DMS153 treated with DMSO at 0.1 percent for 48 hours (cell line): ENCODE measurements around the gene INPP4A.

Experiments
- DNase-seq: peaks from one replicate; lab custom pipeline; 2025; ENCODE audit not compliant: unreplicated experiment; lab: John Stamatoyannopoulos, UW

Gene INPP4A

DNA sequence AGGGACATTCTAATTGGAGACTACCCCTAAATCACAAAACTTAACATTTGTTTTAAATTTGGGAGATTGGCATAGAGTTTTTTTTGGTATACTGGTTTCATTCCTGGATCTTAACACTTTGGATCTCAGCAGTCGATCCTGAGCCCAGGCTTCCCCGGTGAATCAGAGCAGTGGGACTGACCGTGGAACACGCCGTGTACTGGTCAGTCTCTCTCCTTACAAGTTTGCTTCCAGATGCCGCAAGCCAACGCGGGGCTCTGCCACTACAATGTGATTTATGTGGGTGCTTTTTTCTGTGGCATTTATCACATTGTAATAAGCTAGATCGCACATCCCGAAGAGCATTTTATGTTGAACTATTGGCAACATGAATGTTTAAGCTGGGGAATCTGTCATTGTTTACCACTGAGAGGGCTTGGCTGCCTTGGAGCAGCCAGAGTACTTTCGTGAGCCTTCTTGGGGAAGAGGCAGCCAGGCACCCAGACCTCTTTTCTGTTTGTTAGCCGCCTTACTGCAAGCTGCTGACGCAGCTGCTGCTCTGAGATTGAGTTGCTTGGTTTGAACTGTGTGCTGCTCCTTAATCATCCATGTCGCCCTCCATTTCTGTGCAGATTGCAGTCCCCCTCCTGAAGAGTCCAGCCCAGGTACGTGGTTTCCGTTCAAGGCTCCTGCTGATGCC lies 114.3 kb downstream of the INPP4A start:
- no peak for DNase-seq

DNA sequence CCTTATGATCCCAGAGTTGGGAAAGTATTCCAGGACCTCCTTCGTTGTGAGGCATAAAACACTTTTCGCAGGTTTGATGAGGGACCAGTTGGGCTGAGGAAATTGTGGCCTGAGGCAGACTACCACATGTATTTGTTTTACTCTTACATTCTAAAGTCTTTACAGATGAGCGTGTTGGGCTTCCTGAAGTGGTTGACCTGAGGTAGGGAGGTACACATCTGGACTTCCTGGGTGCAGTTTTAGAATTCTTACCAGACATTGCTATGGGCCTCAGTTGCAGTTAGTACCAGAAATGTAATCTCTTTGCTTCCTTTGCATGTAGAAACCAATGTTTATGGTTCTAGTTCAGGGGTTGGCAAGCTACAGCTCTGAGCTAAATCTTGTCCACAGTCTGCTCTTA lies 114.9 kb downstream of the INPP4A start:
- DNase-seq, result no peak

DNA sequence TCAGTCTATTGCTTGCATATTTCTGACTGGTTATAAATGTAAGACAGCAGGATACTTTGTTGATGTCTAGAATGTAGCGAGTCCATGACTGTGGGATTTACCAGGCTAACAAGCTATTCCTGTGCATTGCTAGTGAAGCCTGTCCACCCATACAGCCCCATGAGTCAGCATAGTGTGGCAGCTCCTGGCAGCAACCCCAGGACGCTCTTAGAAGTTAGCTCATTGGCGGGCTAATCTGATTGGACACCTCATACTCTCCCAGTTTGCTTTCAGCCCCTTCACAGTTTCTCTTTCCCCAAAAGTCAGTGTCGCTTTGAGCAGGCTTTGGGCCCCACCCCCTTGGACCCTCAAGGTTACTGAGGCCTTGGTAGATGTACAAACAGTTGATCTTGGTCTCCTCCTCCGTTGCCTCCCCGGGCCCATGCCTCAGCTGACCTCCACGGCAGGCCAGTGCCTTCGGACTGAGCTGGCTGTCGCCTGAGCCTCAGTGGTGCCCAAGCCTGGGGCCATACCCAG lies 115.7 kb downstream of the INPP4A start:
- no peak for DNase-seq

DNA sequence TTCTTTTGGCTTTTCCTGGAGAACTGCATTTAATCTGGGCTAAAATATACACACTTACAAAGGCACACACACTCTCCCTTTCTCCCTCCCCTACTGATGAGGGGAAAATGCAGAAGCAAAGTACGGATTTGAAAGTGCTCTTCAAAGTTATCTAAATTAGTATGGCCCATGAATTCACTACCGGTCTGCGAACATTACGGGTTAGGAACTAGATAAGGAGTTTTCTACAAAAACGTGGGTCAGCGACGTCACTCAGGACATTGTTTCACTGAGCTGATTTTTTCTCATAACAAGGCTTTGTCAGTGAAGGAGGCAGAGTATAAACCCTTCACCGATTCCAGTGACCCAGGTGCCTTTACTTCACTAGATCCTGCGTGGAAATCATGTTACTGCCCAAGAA lies 116.4 kb downstream of the INPP4A start:
- no peak for DNase-seq

DNA sequence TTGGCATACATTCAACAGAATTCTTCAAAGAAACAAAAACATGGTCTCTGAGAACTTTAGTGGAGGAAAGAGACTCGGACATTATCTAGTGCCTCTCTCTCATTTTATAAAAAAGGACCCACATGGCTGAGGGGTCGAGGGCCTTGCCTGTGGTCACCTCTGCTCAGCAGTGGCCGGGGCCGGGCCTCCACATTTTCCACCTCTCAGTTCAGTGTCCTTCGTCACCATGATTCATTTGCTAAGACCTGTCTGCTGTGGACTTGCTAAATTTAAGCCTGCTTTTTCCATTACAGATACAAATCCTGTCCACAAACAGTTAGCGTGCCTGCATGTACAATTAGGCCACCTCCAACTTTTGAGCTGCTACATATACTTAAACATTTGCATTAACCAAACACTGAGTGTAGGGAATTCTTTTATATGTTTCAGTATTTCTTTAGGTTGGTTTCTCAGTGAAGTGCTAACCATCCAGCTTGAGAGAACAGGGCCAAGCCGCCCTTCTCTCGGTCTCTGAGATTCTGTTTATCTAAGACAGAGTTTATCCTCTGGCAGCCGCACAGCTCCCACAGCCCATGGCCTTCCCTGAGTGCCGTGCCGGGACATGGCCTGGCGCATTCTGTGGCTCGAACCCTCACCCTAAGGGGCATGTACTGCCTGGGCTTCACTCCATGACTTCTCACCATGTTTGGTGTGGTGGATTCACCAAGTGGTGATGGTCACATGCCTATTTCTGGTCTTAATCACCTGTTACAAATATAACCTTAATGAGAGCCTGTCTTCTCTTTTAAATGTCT lies 117.4 kb downstream of the INPP4A start:
- DNase-seq, result no peak

DNA sequence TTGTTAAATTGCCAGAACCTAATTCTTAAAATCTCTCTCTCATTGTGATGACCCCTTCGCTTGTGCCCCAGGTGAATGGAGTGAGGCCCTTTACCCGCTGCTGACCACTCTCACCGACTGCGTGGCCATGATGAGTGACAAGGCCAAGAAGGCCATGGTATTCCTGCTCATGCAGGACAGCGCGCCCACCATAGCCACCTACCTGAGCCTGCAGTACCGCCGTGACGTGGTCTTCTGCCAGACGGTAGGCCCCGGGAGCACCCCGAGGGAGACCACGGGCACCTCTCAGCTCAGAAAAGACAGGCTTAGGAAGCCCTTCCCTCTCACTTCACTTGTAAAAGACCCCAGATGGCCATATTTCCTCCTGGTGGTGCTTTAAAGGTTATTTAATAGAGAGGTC lies 118.7 kb downstream of the INPP4A start:
- DNase-seq, result no peak

DNA sequence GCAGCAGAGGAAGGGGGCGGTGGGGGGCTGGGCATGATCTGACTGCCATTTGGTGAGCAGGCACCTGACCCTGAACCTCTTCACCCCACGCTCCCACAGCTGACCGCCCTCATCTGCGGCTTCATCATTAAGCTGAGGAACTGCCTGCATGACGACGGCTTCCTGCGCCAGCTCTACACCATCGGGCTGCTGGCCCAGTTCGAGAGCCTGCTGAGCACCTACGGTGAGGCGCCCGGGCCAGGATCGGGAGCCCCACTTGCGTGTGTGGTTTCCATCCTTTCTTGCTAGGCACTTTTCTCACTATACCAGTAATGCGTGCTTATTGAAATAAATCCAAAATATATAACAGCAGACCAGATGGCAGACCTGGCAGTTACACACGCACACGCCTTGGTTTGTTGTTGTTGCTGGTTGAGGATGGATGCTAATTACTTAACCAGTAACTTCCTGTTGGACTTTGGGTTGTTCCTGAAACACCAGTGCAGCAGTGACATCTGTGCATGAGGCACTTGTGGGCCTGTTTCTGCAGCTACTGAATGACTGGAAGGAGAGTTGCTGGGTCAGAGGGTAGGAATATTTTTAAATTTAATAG lies 120.0 kb downstream of the INPP4A start:
- no peak for DNase-seq

DNA sequence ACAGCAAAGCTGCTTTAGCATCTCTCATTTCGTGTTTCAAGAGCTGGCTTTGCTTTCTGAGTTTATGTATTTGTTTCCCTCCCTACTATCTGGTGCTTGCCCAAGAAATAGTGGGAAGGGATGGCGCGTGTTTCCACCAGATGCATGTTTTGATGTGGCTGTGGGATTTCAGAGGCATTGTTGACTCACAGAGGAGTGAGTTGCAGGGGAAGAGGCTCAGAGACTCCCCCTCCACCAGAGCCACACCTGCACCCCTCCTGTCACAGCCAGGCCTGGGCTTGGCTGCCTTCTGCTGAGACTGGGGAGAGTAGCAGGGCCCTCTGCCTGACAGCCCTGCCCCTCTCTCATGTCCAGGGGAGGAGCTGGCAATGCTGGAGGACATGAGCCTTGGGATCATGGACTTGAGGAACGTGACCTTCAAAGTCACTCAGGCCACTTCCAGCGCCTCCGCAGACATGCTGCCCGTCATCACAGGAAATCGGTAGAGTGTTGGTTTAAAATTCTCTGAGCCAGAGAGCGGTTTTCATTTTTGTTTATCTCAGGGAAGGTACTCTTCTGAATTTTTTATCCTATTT lies 120.7 kb downstream of the INPP4A start:
- no peak for DNase-seq

DNA sequence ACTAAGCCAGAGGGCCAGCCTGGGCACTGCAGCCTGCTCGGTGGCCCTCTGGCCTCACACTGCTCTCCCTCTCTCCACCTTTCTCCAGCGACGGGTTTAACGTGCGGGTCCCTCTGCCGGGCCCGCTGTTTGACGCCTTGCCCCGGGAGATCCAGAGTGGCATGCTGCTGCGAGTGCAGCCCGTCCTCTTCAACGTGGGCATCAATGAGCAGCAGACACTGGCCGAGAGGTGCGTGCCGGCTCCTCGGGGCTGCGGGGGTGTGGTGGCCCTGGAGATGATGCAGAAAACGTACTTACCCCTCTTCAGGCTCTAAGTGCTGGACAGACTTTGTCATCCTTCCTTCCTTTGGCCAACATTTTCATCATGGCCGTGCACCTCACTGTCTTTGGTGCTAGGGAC lies 121.3 kb downstream of the INPP4A start:
- DNase-seq, result no peak

DNA sequence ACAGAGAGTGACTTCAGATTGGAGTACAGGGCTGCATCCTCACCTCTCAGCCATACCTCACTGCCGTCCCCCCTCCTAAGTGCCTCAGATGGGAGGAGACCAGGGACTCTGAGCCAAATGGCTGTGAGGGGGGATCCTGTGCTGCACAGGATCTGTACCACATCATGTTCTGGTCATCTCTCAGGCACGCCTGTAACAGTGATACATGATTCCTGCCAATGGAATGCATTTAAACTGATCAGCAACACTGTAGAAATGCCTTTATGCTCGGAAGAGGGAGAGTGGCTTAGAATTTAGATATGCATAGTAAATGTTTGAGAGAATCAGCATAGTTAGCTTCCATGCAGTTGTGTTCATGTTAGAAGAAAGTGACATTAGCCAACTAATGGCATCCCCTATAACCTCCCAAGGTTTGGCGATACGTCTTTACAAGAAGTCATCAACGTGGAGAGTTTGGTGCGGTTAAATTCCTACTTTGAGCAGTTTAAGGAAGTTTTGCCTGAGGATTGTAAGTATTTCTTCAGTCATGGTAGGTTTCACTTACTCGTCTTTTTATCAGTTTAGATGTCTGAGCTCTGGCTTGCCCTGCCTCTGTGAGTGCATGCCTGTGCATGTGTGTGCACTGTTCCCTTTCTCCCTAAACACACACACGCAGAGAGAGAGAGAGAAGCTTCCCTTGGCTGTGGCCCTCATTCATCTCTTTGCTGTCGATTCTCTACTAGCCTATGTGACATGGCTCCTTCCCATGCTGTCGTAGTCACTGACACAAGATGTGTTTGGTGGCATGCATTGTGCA lies 123.7 kb downstream of the INPP4A start:
- DNase-seq, result no peak

DNA sequence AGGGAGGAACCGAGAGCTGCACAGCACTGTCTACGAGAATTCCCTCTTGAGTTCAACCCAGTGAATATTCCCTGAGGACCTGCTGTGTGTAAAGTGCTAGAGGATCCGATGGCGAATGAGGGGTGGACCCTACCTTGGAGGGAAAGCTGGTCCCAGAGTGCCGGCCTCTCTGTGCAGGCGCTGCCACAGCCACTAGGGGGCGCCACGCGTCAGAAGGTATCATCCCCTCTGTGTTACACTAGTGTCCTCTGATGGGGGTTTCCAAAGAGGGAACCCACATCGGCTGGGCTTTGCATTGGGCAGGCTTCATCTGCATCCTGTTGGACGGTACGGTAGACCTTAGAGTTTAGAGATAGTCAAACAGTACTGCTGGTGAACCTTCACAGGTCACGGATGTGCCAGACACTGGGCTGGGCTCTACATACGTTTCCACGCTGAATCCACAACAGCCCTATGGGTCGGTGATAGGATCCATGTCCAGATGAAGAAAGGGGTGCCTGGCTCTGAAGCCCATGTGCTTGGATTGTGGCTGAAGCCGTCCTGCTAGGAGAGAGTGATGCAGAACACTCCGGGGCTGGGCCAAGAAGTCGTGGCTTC lies 124.6 kb downstream of the INPP4A start:
- no peak for DNase-seq

DNA sequence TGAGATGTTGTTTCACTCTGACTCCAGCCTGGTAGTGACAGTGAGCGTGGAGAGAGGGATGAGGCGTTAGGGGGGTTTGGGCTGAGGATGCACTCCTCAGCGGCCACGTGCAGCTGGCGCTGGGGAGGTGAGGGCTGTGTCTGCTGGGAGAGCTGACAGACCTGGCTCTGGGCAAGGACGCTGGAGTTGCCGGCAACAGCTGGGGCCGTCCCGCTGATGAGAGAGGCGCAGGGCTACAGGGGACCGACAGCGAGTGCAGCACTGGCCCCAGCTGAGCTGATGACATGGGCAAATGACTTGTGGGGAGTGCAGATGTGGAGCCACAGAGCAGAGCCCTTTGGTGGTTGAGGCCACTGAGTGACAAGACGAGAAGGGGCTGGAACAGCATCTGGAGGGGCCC lies 125.3 kb downstream of the INPP4A start:
- no peak for DNase-seq

DNA sequence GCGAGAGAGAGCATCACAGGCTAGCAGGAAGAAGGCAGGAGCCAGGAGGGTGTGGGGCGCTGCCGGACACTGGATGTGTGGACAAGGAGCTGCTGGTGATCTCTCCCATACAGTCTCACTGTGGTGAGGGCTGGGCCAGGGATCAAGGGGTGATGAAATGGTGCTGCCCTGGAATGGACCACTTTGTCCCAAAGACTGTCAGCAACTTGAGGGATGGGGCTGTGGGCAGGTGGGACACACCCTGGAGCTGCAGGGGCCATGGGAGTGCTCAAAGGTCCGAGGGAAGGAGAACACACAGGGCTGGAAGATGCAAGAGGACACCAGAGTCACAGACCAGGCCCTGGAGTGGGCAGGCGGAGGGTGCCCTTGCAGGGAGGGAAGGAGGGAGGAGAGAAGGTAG lies 125.7 kb downstream of the INPP4A start:
- DNase-seq, result no peak

DNA sequence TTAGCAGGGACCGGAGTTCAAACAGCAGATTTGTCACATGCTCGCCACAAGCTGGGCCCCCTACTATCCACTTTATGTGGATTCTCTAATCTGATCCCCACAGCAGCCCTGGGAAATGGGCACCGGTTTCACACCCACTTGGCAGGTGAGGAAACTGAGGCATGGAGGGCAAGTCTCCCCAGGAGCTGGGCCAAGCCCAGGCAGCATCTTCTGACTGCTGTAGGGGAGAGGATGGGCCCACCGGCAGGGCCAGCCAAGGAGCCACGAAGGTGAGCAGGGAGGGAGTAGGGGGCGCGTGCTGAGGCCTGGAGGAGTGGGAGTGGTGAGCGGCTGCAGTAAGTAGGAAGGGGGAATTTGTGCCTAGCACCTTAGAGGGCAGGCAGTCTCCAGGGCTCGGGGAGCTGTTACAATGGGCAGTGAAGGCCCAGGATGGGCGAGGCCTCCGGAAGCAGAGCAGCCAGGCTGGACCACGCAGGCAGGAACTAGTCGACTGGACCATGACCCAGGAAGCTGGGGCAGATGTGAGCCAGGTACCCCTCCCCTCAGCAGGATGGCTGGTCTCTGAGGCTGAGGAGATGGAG lies 126.6 kb downstream of the INPP4A start:
- DNase-seq, result no peak

DNA sequence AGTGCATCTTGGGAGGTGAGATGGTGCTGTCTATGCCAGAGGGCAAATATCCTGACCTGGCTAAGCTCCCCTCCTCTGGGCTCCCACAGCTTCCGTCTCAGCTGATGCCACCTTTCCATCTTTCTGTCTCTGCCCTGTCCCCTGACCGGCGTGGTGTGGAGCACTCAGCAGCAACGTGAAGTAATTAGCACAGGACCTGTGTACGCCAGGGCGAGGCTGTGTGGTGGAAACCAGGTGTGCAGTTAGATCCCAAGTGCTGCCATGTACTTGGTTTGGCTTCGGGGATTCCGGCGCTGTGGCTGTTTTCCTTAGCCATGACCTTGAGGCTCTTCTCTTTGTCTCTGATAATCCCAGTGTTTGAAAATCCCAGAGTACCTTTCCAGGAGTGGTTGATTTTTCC lies 127.1 kb downstream of the INPP4A start:
- no peak for DNase-seq

DNA sequence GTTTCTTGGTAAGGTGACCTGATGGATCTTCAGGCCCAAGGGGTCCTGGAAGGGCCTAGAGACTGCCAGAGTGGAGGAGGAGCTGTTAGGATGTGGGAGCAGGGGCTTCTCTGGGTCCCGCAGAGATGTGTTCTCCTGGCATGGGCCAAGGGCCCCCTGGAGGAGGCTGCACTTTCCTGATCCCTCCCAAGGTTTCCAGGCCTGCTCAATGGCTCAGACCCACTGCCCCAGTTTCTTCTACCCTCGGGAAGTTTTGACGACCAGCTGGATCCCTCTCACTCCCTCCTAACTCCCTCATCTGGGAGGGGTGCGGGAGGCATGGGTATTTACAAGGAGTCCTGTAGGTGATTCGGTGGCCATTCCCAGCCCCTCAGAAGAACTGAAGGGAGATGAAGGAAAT lies 127.6 kb downstream of the INPP4A start:
- DNase-seq, result no peak

DNA sequence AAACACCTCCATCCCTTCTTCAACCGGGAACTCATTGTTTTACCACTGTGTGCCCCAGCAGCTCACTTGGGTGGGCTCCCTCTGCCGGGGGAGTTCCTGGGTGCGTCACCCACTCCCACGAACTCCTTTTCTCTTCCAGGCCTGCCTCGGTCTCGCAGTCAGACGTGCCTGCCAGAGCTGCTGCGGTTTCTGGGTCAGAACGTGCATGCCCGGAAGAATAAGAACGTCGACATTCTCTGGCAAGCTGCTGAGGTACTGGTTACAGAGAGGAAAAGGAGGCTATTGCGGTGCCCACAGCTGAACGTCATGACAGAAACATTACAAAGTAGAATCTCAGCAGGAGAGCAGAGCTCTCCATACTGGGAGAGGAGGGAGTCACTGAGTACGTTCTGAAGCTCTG lies 128.0 kb downstream of the INPP4A start:
- no peak for DNase-seq

DNA sequence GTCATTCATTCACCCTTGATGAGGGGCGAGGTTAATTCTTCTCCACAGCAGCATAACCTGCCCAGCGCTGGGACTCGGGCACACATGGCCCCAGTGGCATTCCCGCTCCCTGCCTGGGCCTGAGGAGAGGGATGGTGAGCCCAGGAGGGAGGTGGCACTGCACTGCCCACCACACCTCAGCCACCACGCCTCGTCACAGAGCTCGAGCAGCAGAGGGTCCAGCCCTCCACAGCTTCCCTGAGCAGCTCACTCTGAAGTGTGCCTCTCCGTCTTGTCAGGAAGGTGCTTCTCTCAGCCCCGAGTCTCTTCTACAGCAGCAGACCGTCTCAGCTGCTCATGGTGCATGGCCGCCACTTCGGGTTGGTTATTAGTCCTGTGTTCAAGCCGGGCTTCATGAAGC lies 128.8 kb downstream of the INPP4A start:
- DNase-seq, result no peak

DNA sequence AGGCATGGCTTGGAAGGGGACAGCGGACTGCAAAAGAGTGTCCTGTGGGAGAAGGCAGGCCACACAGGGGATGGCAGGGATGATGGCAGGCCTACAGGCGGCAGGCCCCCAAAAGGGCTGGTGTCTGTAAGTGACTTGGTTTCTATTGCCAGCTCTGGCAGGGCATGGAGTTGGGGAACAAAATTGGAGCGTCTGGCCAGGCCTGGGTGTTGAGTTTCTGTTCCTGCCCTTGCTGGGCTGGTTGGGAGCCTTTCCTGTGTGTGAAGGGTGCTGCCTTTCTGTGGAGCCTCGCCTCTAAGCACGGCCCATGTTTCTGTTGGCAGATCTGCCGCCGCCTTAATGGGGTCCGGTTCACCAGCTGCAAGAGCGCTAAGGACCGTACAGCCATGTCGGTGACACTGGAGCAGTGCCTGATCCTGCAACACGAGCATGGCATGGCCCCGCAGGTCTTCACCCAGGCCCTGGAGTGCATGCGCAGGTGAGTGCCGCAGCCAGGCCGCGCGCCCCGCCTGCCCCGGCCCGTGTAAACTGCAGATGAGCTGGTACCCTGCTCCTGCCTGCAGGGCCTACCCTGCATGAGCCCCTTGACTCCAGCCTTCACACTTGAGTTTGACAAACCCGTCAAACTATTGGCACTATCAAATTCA lies 132.1 kb downstream of the INPP4A start:
- no peak for DNase-seq

DNA sequence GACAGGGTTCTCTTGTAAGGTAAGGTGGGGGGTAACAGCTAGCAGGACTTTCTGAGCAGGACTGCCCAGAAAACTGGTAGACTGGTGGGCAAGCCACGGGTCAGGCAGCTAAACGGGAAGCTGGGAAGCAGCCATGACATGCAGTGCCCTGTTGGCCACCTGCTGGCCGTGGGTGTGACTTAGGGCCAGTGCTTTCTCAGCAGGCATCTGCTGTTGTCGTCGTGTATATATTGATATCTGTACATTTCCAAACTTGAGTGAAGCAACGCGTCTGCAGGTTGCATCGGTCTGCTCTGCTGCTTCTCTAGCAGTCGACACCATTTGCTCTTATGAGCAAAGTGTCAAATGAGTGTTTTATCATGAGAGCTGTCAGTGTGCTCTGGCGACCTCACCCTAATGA lies 132.7 kb downstream of the INPP4A start:
- DNase-seq, result no peak
